GM19395 (cell line): Measurements from ENCODE around the gene NEU4.
"Not testable (repeated sequence)": the region's sequence is repeated elsewhere in the genome, so short reads cannot be mapped to it uniquely, and the experiment has no call there.

Source experiments
- ATAC-seq: cut with Tn5 transposase; IDR thresholded peaks from one replicate; pipeline ENCODE4 v1.9.1; 2021; ENCODE audit warnings: mild to moderate bottlenecking, moderate library complexity; ENCODE audit not compliant: unreplicated experiment

Gene NEU4

GRCh38 chr2:241823531-241824437, 14.8 kb downstream of the NEU4 start:
- ATAC-seq = not testable (repeated sequence)

GRCh38 chr2:241827394-241827793, 18.4 kb downstream of the NEU4 start:
- no peak for ATAC-seq

GRCh38 chr2:241833101-241833663, 24.2 kb downstream of the NEU4 start:
- ATAC-seq = no peak

GRCh38 chr2:241833756-241834526, 24.9 kb downstream of the NEU4 start:
- ATAC-seq = not testable (repeated sequence)

GRCh38 chr2:241834527-241835210, 25.7 kb downstream of the NEU4 start:
- no peak for ATAC-seq

GRCh38 chr2:241835611-241836010, 26.6 kb downstream of the NEU4 start:
- no peak for ATAC-seq

GRCh38 chr2:241836292-241836691, 27.3 kb downstream of the NEU4 start:
- ATAC-seq = no peak

- ATAC-seq = no peak
Measured at GRCh38 chr2:241837197-241837965, 28.4 kb downstream of the NEU4 start.

- ATAC-seq = no peak
Measured at GRCh38 chr2:241841181-241842066, 32.4 kb downstream of the NEU4 start.

- ATAC-seq = no peak
Measured at GRCh38 chr2:241842067-241842415, 33.0 kb downstream of the NEU4 start.

- ATAC-seq = peak; percentile 56
Measured at GRCh38 chr2:241842620-241843211, 33.7 kb downstream of the NEU4 start.

GRCh38 chr2:241843321-241844065, 34.5 kb downstream of the NEU4 start:
- peak; percentile 20 for ATAC-seq

GRCh38 chr2:241844066-241844728, 35.2 kb downstream of the NEU4 start:
- ATAC-seq = no peak

- ATAC-seq = no peak
Measured at GRCh38 chr2:241844831-241845578, 36.0 kb downstream of the NEU4 start.

GRCh38 chr2:241846406-241846805, 37.4 kb downstream of the NEU4 start:
- ATAC-seq = no peak

- no peak for ATAC-seq
Measured at GRCh38 chr2:241848761-241849615, 40.0 kb downstream of the NEU4 start.
